KG1 (cell line): ENCODE data around the gene SMARCD3.
A peak's percentile ranks its signal among the peaks of the same experiment; 100 is the strongest.

Source experiments
- DNase-seq: peaks from one replicate; lab custom pipeline; 2025; lab: John Stamatoyannopoulos, UW

Gene SMARCD3

GRCh38 chr7:151236406-151236805 lies 12.1 kb downstream of the SMARCD3 start:
- DNase-seq, result no peak

- no peak for DNase-seq
Observed at GRCh38 chr7:151235091-151235787, 13.3 kb downstream of the SMARCD3 start.

GRCh38 chr7:151233804-151234203 lies 14.7 kb downstream of the SMARCD3 start:
- DNase-seq, result no peak

- DNase-seq, result peak; percentile 45
Observed at GRCh38 chr7:151232917-151233701, 15.4 kb downstream of the SMARCD3 start.

- DNase-seq, result peak; percentile 54
Observed at GRCh38 chr7:151232091-151232916, 16.2 kb downstream of the SMARCD3 start, which contains the start of gene CHPF2. TSS of gene CHPF2 (plus strand) at chr7:151232483. CDS start at chr7:151234012, 1,529 bp downstream.

- no peak for DNase-seq
Observed at GRCh38 chr7:151231080-151231479, 17.4 kb downstream of the SMARCD3 start.

- DNase-seq, result no peak
Observed at GRCh38 chr7:151229249-151229648, 19.2 kb downstream of the SMARCD3 start.

- no peak for DNase-seq
Observed at GRCh38 chr7:151228024-151228866, 20.2 kb downstream of the SMARCD3 start.

- peak; percentile 97 for DNase-seq
Observed at GRCh38 chr7:151226875-151227782, 21.4 kb downstream of the SMARCD3 start, which contains the start of gene ABCF2. TSS of gene ABCF2 (minus strand) at chr7:151227205. CDS start at chr7:151226458, 747 bp downstream.

- no peak for DNase-seq
Observed at GRCh38 chr7:151226560-151226874, 22.0 kb downstream of the SMARCD3 start.

GRCh38 chr7:151225948-151226510 lies 22.5 kb downstream of the SMARCD3 start:
- no peak for DNase-seq

GRCh38 chr7:151223728-151224127 lies 24.8 kb downstream of the SMARCD3 start:
- no peak for DNase-seq

GRCh38 chr7:151218170-151218569 lies 30.3 kb downstream of the SMARCD3 start:
- DNase-seq, result no peak

- DNase-seq, result no peak
Observed at GRCh38 chr7:151215396-151215795, 33.1 kb downstream of the SMARCD3 start.

GRCh38 chr7:151213826-151214225 lies 34.7 kb downstream of the SMARCD3 start:
- DNase-seq, result no peak

- no peak for DNase-seq
Observed at GRCh38 chr7:151212626-151213025, 35.9 kb downstream of the SMARCD3 start.

GRCh38 chr7:151211155-151211772 lies 37.2 kb downstream of the SMARCD3 start:
- no peak for DNase-seq

GRCh38 chr7:151210087-151210854 lies 38.2 kb downstream of the SMARCD3 start, which contains the start of gene H2BK1:
TSS of gene H2BK1 (minus strand) at chr7:151210488. CDS start at chr7:151210318, 170 bp downstream.
- DNase-seq, result no peak

- DNase-seq, result no peak
Observed at GRCh38 chr7:151209588-151209987, 38.9 kb downstream of the SMARCD3 start.
